SK-N-MC (cell line): ENCODE data around the gene LIG3.
"Not testable (repeated sequence)": the region's sequence is repeated elsewhere in the genome, so short reads cannot be mapped to it uniquely, and the experiment has no call there.

ENCODE experiments used
- DNase-seq: peaks from one replicate; pipeline ENCODE4 v3.0.0-alpha.2; 2011; ENCODE audit warnings: low read depth, low spot score
- H3K27ac ChIP-seq: fragments of 200-600 bp; sonication (generic); 2 replicates; pipeline ENCODE4 v1.5.1; 2016; ENCODE audit warnings: mixed run types
- H3K36me3 ChIP-seq: fragments of 200-600 bp; sonication (generic); 2 replicates; pipeline ENCODE4 v1.6.1; 2017; ENCODE audit warnings: antibody characterized with exemption, low read length, mixed read lengths; ENCODE audit not compliant: insufficient read depth
- H3K4me3 ChIP-seq: fragments of 200-600 bp; sonication (generic); 2 replicates; pipeline ENCODE4 v1.5.1; 2016
- H3K9ac ChIP-seq: fragments of 200-600 bp; sonication (generic); 2 replicates; pipeline ENCODE4 v1.8.0; 2017; ENCODE audit warnings: mixed run types, mixed read lengths; ENCODE audit not compliant: insufficient read length
- H3K9me3 ChIP-seq: fragments of 200-600 bp; sonication (generic); 2 replicates; pipeline ENCODE4 v1.6.1; 2017; ENCODE audit warnings: low read depth, mild to moderate bottlenecking, antibody characterized with exemption, low read length, moderate library complexity, mixed read lengths
- EZH2 ChIP-seq: fragments of 200-600 bp; sonication (generic); IDR thresholded peaks from one replicate; pipeline ENCODE4 v1.6.1; 2017; ENCODE audit warnings: antibody characterized with exemption
- FOXP2 ChIP-seq: optimal IDR thresholded peaks from 2 replicates; pipeline ENCODE3; 2011; ENCODE audit warnings: mild to moderate bottlenecking, moderate library complexity; ENCODE audit not compliant: insufficient read depth; ENCODE audit errors: extremely low read length, control extremely low read depth
- POLR2AphosphoS5 ChIP-seq: IDR thresholded peaks from 2 replicates; pipeline ENCODE4 v1.6.1; 2012; ENCODE audit warnings: mild to moderate bottlenecking, low read depth, low read length, borderline replicate concordance

Gene LIG3

DNA sequence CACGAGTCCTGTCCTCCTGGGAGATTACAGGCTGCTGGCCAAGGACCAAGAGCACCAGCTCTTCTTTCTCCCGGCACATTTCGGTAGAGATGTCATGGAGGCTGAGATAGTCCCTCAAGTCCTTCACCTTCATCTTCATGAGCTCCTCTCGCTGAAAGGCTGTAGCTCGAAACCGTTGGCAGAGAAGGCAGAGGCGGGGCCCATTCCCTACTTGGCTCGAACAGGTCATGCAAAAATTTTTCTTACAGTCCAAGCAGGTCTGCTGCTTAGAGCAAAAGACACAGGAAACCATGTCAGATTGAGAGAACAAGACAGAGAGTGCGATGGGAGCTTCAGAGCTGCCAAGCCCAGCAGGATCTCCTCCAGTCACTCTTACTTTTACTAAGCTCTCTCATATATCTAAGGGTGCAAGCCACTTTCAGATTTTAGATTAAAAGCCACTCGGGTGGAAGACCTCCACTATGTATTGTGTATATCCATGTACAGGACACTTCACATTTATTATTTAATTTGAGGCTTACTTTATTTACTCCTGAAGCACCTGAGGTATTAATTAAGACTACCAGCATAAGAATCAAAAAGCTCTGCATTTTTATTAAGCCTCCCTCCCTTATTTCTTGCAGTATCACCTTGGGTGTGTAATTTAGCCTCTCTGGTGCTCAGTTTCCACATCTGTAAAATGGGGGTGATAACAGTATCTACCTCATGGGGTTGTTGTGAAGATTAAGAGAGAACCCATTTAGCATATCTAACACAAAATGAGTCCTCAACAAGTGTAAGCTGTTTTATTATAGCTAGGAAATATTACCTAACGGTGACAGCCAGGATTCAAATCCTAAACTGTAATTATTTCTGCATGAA, 41.4 kb downstream of the LIG3 start:
- no peak overlapping the region for H3K27ac ChIP-seq
- no peak for DNase-seq
- no peaks in the 10 kb centered on the region for H3K36me3 ChIP-seq
- H3K9me3 ChIP-seq: no peaks in the 10 kb centered on the region
- H3K4me3 ChIP-seq: no peak overlapping the region
- no peak overlapping the region for H3K9ac ChIP-seq
- no peak for TF ChIP-seq POLR2AphosphoS5
- no peak for TF ChIP-seq EZH2
- no peak for TF ChIP-seq FOXP2

GRCh38 chr17:35022536-35023063, 42.3 kb downstream of the LIG3 start:
- no peak for TF ChIP-seq EZH2
- TF ChIP-seq POLR2AphosphoS5: no peak
- no peak for TF ChIP-seq FOXP2
- Histone ChIP-seq H3K9ac (no peak overlapping the region), H3K9me3 (no peaks in the 10 kb centered on the region), H3K4me3 (no peak overlapping the region), H3K36me3 (no peaks in the 10 kb centered on the region), H3K27ac (no peak overlapping the region)
- DNase-seq: no peak

DNA sequence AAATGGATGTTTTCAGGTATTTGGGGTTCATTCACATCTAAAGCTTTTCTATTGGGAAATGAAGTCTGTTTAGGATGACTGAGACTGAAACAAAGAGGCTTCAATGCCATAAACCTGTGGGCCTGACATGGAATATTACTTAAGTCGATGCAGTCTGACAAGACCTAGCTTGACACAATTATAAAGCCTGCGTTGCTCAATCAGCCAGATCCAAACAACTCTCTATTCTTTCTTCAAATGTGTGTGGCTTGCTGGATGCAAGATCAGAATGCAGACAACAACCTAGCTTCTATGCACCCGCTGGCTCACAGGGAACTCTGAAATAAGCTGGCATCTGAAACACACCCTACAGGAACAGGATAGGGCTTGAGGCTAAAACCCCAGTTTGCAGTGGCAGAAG, 43.2 kb downstream of the LIG3 start:
- Histone ChIP-seq H3K9me3 (no peaks in the 10 kb centered on the region), H3K36me3 (no peaks in the 10 kb centered on the region), H3K27ac (no peak overlapping the region), H3K9ac (no peak overlapping the region), H3K4me3 (no peak overlapping the region)
- no peak for DNase-seq
- TF ChIP-seq POLR2AphosphoS5 (no peak), FOXP2 (no peak), EZH2 (no peak)

GRCh38 chr17:35025541-35025940, 45.2 kb downstream of the LIG3 start:
- Histone ChIP-seq H3K36me3 (no peaks in the 10 kb centered on the region), H3K9ac (no peak overlapping the region), H3K9me3 (no peaks in the 10 kb centered on the region), H3K4me3 (no peak overlapping the region), H3K27ac (no peak overlapping the region)
- TF ChIP-seq FOXP2 (no peak), POLR2AphosphoS5 (no peak), EZH2 (no peak)
- DNase-seq: no peak

- not testable (repeated sequence) for H3K36me3 ChIP-seq, H3K9me3 ChIP-seq, H3K9ac ChIP-seq, H3K4me3 ChIP-seq, DNase-seq, H3K27ac ChIP-seq
These were observed 47.8 kb downstream of the LIG3 start for GRCh38 chr17:35028097-35028496.

DNA sequence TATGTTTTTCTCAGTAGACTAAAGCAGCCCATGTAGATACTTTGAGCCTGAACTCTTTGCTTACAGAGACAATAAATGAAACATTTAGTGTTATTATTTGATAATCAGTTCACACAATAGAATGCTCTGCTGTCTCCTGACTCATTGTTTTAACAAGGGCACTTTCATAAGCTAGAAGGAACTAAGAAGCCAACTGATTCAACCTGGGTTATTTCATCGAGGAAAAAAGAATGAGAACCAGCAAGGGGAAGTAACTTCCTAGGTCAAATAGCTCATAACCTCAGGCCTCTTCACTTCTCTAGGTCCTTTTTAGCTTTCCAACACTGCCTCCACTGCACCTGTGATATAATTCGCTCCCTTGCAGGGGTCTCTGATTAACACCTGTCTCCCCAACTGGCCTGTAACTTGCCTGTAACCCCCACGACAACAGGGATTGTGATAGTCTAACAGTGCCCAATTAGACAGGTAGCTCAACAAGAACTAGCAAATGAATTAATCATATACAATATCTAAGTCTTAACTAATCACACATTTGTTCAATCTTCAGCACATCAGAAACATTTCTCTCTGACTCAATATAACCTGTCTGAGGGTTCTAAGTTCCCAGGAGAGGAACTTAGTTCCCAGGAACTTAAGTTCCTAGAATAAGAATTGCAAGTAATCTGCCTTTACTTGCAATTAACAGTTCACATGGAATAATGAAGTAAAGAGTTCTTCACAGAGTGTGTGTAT, 48.4 kb downstream of the LIG3 start:
- Histone ChIP-seq H3K9ac (no peak overlapping the region), H3K27ac (no peak overlapping the region), H3K4me3 (no peak overlapping the region), H3K36me3 (no peaks in the 10 kb centered on the region), H3K9me3 (no peaks in the 10 kb centered on the region)
- no peak for DNase-seq
- TF ChIP-seq FOXP2 (no peak), EZH2 (no peak), POLR2AphosphoS5 (no peak)

- no peaks in the 10 kb centered on the region for H3K9me3 ChIP-seq
- no peak for TF ChIP-seq POLR2AphosphoS5
- no peak for TF ChIP-seq EZH2
- TF ChIP-seq FOXP2: no peak
- H3K36me3 ChIP-seq: no peaks in the 10 kb centered on the region
- H3K4me3 ChIP-seq: no peak overlapping the region
- no peak overlapping the region for H3K27ac ChIP-seq
- no peak overlapping the region for H3K9ac ChIP-seq
- no peak for DNase-seq
These were observed 50.5 kb downstream of the LIG3 start for GRCh38 chr17:35030780-35031179.

DNA sequence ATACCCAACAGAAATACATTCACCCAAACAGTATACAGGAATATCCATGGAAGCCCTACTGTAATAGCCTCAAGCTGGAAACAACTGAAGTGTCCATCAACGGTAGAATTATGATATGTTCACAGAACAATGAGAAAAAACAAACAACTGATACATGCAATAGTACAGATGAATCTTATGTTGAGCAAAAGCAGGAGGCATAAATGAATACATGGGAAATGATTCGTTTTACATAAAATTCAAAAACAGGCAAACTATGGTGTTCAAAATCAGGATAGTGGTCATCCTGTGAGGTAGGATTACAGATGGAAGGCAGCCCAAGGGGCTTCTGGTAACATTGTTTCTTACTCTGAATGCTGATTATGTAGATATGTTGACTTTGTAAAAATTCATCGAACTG, 58.1 kb downstream of the LIG3 start:
- Histone ChIP-seq H3K27ac (no peak overlapping the region), H3K4me3 (no peak overlapping the region), H3K9ac (no peak overlapping the region), H3K36me3 (no peaks in the 10 kb centered on the region), H3K9me3 (no peaks in the 10 kb centered on the region)
- no peak for TF ChIP-seq POLR2AphosphoS5
- TF ChIP-seq FOXP2: no peak
- no peak for TF ChIP-seq EZH2
- DNase-seq: no peak
